GM21737 (cell line): ENCODE results near the gene TRERF1.
"Not testable (repeated sequence)": the region's sequence is repeated elsewhere in the genome, so short reads cannot be mapped to it uniquely, and the experiment has no call there.

ENCODE experiments used
- ATAC-seq: cut with Tn5 transposase; IDR thresholded peaks from one replicate; pipeline ENCODE4 v1.9.1; 2021; ENCODE audit warnings: mild to moderate bottlenecking, moderate library complexity; ENCODE audit not compliant: unreplicated experiment

The TRERF1 gene

GRCh38 chr6:42344756-42345155, 107.0 kb downstream of the TRERF1 start:
- ATAC-seq: no peak

DNA sequence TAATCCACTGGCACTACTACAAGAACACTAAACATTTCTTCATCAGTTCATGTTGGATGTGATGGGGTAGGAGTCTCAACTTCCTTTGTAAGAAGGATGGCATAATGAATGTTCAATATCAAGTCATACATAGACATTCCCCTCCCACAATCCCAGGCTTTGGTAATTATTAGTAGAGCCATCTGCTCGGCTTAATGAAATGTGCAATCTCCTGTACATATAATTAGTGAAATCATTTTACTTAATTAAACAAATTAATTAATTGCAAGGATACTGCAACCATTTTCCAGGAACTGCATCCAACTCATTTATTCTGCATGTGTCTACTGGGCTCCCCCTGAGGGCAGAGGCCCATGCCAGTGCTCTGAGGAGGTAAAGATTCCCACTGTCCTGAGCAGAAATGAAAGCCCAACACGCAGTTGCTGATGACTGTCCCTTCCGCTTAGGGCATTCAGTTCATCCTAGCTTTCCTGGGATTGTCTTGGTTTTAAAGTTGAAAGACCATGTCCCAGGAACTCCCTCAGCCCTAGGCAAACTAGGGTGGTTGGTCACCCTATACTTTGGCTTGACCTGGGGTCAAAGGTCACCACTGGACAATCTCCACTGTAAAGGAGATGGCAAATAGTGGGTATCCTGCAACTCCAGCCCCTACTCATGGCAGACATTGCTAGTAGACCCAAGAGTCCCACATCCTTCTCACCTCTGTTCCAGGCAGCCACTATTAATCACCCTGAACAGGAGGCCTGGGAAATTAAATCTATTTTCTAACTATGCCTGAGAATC, 109.8 kb downstream of the TRERF1 start:
- no peak for ATAC-seq

GRCh38 chr6:42341221-42341620, 110.5 kb downstream of the TRERF1 start:
- ATAC-seq: no peak

DNA sequence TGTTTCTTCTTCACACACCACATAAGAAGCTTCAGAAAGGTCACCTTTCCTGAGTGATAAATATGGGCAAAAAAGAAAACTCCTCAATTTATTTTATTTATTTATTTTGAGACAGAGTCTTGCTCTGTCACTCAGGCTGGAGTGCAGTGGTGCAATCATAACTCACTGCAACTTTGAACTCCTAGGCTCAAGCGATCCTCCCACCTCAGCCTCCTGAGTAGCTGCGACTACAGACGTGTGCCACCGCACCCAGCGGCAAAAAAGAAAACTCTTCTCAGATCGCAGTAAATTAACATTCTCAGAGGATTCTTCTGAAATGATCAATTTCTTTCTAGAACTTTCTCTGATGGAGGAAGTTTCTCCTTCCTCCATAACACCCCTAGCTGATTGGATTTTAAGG, 111.2 kb downstream of the TRERF1 start:
- no peak for ATAC-seq

- peak; percentile 67 for ATAC-seq
Measured at GRCh38 chr6:42339991-42340401, 111.7 kb downstream of the TRERF1 start.

DNA sequence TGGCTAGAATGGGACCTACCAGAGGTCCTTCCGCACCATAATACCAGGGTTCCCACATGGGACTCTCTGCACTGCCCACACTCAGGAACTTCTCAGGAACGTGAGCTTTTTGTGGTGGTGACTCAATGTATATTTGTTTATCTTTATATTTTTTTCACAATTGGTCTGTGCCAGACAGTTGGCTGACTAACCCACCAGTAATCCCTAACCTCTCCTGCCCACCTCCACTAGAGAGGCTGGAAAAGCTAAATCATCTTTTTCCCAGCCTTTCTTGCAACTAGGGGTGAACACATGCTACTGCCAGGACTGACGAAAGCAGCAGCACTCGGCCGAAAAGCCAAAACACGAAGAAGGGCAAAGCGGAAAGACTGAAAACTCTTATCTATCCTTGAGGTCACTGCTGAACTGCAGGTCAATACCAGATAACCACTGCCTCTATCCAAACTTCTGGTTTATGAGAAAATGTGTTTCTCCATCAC, 112.9 kb downstream of the TRERF1 start:
- ATAC-seq: no peak

- no peak for ATAC-seq
Measured at GRCh38 chr6:42337985-42338743, 113.6 kb downstream of the TRERF1 start.

GRCh38 chr6:42336431-42336830, 115.3 kb downstream of the TRERF1 start:
- no peak for ATAC-seq

GRCh38 chr6:42335896-42336295, 115.8 kb downstream of the TRERF1 start:
- no peak for ATAC-seq

GRCh38 chr6:42334870-42335269, 116.9 kb downstream of the TRERF1 start:
- no peak for ATAC-seq

GRCh38 chr6:42333612-42334011, 118.1 kb downstream of the TRERF1 start:
- no peak for ATAC-seq

- ATAC-seq: no peak
Measured at GRCh38 chr6:42332916-42333315, 118.8 kb downstream of the TRERF1 start.

DNA sequence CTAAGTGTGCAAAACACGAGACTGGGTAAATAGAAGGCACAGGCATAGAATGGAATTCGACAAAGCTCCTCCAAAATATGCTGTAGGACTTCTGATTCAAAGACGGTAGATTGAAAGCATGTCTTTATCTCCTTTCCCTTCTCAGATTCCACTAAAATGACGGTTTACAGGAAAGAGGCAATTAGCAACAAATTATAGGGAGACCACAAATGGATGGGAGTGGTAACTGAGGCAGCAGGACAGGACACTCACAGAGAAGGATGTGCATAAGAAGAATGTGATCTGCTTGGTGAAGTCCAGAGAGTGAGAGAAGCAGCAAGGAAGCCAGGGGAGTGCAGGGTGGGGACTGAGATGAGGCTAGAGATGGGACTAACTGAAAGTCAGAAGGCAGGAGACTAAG, 120.7 kb downstream of the TRERF1 start:
- ATAC-seq: no peak

- no peak for ATAC-seq
Measured at GRCh38 chr6:42326248-42326647, 125.5 kb downstream of the TRERF1 start.

- not testable (repeated sequence) for ATAC-seq
Measured at GRCh38 chr6:42324656-42325324, 126.9 kb downstream of the TRERF1 start.

DNA sequence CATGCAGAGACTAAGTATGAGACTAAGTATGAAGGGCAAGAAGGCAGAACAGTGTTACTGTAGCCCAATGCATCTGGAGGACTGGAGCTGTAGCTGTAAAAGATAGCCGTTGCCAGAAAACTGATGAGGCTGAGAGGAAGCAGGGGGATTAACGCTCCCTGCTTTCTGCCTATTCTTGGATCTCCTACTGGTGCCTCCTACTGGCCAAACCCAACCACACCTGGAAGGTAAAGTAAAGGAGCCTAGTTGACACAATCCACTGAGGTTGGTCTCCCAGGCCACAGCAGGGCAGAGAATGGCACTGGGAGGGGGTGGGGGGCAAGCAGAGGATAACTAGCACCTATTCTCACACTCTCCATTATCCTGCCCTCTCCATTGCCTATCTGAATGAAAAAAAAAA, 129.1 kb downstream of the TRERF1 start:
- no peak for ATAC-seq

GRCh38 chr6:42321976-42322375, 129.8 kb downstream of the TRERF1 start:
- no peak for ATAC-seq

GRCh38 chr6:42320762-42321161, 131.0 kb downstream of the TRERF1 start:
- no peak for ATAC-seq

GRCh38 chr6:42318480-42318879, 133.2 kb downstream of the TRERF1 start:
- ATAC-seq: no peak

GRCh38 chr6:42316981-42317380, 134.7 kb downstream of the TRERF1 start:
- ATAC-seq: no peak
